ENCODE results near the gene STK33. TPM values are rescaled to one million over a fixed set of nuclear protein-coding genes. Genes with fewer than 3 reads are reported as not detected.

Gene STK33
- total RNA-seq, 1 donor from 2014 or later: 0.66 TPM

- intact Hi-C loops (cut with micrococcal nuclease): no loop called here
These were observed 236.0 kb downstream of the STK33 start for GRCh38 chr11:8357891-8358566.

GRCh38 chr11:8357505-8357888 lies 236.5 kb downstream of the STK33 start:
- intact Hi-C loops (cut with micrococcal nuclease): no loop called here

DNA sequence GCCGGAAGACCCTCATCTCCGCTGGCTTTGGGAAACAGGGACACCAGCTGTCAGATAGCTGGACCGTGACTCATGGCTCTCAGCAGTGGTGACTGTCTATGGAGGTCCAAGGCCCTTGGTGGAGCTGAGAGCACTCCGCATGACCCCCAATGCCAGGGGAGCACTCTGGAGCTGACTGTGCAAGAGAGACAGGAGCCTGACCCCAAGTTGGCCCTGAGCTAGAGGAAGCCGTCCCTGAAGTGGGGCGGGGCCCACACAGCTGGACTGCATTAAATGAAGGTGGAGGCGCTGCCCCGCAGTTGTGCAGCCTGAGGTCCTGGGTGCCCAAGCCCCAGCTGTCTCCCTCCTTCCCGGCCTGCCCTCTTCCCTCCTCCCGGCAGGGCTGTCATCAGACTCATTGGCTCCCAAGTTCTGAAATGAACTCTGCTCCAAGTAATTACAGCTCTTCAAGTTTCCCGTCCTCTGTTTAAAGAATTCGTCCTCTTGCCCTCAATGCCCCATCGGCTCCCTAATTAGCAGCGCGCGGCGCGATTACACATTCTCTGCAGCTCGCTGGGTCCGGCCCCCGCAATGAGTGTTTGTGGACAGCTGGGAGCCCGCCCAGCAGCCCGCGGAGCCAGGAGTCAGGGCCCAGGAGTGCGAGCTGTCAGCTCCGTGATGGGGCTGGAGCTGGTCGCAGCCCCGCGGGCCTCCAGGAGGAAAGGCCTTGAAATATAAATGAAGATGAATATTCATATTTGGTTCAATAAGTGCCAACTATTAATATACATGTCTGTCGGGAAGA lies 237.1 kb downstream of the STK33 start:
- intact Hi-C loops (cut with micrococcal nuclease): no loop called here

DNA sequence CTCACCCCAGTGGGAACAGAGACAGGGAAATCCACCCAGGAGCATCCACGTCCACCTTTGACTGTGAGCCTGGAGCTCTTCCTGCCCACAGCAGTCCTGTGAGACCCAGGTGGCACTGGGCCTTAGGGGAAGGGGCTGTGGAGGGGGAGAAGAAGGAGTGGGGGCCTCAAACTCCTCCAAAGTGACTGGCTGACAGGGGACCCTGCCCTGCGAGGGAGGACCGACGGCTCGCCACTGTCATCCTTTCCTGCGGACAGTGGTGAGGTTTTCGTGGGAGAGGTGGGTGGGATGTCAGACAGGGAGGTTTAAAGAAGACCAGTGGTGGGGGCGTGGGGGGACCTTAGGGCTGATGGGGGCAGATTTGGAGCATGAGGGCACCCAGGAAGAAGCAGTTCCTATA lies 237.8 kb downstream of the STK33 start:
- intact Hi-C loops (cut with micrococcal nuclease): no loop called here

DNA sequence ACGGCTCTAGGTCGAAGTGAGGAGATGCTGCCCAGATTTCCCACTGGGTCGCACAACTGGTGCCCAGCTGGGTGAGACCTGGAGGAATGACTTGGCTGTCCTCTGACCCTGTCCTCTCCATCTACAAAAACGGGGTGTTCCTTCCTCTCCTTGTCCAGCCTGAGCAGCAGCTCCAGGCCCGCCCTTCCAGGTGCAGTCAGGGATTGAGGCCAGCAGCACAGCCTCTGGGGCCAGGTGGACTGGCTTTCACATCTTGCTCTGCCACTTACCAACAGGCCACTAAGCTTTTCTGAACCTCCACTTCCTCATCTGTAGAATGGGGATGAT lies 238.6 kb downstream of the STK33 start:
- intact Hi-C loops (cut with micrococcal nuclease): no loop called here

DNA sequence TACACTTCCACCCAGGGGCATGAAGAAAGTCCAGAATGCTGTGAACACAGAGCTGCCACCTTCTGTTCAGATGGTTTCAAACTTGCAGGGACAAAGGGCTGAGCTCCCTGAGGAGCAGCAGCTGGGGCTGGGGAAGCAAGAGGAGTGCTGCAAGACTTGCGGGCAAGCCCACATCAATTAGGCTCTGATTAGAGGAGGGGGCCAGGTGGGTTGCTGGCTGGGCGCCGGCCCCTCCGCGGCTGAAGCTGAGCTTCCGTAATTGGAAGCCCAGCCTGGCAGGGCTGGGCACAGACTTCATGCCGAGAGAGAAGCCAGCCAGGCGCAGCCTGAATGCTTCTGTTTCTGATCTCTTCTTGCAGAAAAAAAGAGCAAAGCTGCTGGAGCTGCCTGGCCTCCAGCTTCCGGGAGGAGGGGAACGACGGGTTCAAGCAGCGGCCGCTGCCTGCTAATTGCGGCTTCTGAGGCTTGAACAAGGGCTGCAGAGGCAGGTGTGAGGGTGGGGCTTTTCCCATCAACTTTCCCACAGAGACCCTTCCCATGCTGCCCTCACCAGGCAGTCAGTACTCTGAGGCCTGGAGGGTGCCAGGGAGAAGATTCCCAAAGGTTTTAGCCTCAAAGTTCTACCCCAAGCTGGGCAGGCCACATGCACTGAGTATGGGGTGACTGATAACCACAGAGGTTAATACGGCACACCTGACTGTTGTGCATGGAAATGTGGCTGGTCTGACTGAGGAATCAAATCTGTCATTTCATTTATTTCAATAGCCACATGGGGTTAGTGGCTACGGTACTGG lies 239.2 kb downstream of the STK33 start:
- intact Hi-C loops (cut with micrococcal nuclease): no loop called here

DNA sequence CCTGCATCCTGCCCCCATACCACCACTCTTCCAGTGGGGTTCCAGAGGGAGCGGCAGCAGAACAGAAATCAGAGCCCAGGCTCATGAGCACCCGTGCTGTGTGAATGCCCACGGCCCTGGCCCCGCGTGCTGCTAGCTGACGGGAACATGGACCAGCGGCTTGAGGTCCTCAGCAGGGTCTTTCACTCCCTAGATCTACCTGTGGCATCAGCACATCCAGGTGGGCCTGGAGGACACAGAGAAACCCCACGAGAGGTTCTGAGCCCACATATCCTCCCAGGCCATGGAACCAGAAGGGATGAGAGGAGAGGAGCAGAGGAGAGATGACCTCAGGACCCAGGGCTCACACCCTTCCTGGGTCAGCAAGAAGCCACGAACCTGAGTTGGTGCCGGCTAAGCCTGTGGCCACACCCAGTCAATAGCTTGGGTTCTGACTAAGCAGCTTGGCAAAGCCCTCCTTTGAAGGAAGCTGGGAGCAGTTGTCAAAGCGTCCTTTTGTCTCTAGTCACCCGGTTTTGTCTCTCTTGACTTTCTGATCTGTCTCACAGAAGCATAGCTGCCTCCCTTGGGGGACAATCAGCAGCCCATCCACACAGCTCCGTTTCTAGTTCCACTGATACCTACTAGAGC lies 241.0 kb downstream of the STK33 start:
- intact Hi-C loops (cut with micrococcal nuclease): no loop called here

DNA sequence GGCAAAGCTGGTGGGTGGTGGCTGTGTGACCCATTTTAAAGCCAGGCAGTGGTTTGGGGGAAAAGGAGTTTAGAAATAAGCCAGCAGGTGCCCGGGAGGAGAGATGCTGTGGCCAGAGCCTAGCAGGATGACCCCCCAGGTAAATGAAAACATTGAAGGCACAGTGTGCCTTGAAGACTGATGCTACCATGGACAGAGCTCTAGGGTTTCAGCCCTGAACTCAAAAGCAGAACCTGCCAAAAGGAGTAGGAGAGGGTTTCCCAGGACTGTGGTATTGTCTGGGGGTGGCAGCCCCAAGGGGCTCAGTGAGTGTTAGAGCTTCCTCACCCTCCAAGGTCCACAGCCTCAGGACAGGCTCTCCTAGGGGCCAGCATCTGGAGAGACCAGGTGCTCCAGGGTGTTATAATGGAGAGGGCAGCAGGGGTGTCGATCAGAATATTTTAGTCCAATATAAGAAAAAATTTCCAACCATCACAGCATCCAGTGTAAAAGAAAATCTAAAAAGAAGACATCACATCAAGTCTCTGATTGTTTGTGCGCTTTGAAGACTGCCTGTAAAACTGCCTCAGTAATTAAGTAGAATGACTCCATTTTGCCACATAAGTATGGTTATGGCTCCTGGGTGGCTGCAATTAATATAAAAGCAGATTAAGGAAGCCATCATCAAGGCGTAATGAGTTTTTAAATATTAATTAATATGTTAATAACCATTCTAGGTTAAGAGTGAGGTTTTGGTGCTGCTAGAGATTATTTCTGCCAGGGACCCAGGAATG lies 241.7 kb downstream of the STK33 start:
- intact Hi-C loops (cut with micrococcal nuclease): no loop called here

DNA sequence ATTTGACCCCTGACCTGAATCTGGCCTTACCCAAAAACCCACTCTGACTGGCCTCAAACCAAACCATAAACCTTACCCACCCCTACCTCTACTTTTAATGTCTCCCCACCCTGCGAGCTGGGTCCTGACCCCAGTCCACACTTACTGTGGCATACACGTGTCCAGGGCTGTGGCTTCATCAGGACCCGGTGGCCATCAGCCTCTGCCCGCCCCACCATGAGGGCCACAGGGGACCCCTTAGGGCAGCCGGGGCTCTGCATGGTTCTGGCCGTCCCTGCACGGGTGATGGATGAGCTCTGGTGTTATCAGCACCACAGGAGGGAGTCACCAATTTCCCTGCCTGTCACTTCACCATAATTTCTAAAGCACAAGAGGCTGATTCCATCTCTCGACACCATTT lies 242.8 kb downstream of the STK33 start:
- intact Hi-C loops (cut with micrococcal nuclease): no loop called here

DNA sequence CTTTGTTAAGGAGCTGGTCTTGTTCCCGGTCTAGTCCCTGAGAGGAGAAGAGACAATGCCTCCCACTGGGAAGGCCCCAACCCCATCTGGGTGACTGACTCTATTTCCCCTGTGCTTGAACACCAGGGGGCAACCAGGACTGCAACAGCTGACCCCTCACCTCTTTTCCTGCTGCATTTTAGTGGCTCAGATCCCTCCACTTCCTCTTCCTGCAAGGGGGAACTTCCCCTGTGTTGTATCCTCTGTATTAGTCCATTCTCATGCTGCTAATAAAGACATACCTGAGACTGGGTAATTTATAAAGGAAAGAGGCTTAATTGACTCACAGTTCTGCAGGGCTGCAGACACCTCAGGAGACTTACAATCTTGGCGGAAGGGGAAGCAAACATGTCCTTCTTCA lies 246.1 kb downstream of the STK33 start:
- intact Hi-C loops (cut with micrococcal nuclease): no loop called here

- intact Hi-C loops (cut with micrococcal nuclease): no loop called here
These were observed 247.8 kb downstream of the STK33 start for GRCh38 chr11:8346157-8346755.

DNA sequence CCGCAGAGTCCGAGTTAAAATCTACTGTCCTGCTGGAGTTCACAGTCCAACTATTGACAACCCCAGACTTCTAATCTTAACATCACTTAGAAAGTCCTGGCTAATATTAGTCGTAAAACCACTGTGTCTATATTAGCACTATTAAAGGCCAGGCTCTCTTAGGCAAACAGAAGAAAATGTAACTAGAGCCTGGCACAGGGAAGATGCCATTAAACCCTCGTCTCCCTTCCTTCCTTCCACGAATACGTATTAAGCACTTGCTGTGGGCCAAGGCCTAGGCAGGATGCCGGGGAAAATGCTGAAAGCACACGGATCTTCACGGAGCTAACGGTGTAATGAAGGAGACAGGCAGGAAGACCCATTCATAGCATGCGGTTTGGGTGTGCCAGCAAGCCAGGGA lies 248.8 kb downstream of the STK33 start:
- intact Hi-C loops (cut with micrococcal nuclease): no loop called here

DNA sequence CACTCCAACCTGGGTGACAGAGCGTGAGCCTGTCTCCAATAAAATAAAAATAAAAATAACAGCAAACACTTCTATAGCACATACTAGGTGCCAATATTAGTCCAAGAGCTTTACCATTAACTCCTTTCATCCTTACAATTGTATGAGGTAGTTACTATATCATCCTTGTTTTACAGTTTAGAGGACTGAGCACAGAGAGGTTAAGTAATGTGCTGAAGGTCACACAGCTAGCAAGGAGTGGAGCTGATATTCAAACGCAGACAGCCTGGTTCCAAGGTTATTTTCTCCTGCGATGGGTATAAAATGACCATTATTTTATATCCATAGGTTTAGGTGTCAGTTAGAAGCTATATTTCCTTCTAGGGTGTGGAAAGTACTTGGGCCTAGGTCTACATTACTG lies 249.7 kb downstream of the STK33 start:
- intact Hi-C loops (cut with micrococcal nuclease): no loop called here

DNA sequence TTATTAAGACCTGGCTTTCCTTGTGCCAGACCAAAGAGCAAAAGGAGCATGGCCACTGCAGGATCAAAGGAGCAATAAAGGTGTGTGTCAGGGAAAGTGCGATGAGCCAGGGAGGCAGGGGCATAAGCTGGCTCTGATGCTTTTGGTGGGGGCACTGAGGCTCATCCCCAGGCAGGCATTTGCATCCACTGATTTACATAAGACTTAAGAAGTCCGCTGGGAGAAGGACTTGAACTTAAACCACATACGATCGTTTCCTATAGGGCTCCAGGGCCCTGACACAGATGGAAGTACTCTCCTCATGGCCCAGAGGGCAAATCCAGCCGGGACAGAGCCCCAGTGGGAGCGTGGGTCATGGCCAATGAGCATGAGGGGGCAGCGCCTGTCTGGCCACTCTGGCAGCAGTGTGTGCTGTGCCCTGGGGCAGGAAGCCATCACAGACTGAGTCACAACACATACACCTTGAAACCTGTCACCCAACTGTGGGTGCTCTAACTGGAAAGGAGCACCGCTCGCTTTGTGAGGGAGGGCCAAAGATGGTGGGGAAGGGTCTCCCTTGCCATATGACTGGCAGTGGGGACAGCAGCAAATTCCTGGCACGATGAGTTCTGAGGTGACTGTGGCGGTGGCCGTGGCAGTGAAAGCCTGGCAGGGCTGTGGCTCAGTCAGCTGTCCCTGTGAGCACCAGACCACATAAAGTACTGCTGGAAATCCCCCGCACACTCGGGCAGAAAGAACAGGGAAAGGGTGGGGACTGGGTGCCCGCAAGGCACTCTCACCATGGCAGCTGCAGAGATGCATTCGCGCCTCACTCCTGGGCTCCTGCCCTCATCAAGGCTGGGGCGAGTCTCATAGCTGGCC lies 251.0 kb downstream of the STK33 start:
- intact Hi-C loops (cut with micrococcal nuclease): no loop called here

DNA sequence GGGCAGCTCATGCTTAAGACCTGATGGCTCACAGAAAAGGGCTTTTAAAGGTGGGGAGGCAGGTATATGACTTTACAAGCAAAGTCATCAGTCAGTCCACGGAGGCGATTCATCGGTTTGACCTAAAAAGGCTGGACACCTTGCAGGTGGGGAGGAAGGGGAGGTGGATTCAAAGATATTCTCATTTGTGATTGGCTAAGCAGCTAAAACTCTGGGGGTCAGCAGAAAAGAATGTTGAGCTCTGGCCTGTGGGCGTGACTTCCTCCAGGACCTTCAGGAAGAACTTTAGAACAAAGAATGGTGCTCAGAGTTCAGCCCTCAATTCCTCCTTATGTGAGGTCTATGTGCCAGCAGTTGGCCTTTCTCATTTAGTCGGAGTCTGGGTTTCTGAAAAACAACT lies 252.0 kb downstream of the STK33 start:
- intact Hi-C loops (cut with micrococcal nuclease): no loop called here

Other genes with a start within 250 kb of the STK33 start
- 10.7 and 11.6 TPM in 2 replicates for gene TRIM66, start 88.4 kb upstream of the STK33 start, total RNA-seq
- 629 and 638 TPM in 2 replicates for gene RPL27A, start 88.6 kb upstream of the STK33 start, total RNA-seq

All from T-helper 1 cell treated with Interleukin-12 subunit alpha and Interleukin-12 subunit beta and Interleukin-4 antibody, amounts not matched to agents 30 ng/mL and 1 ng/mL, for 36 hours (primary cell).